Natural killer cell (primary cell): ENCODE results near the gene SBSN. TPM values are rescaled to one million over a fixed set of nuclear protein-coding genes. Genes with fewer than 3 reads are reported as not detected.

Experiments used
- ATAC-seq, 3 donors: fragments of 150-1000 bp in 2 of 3; fragments of 200-7000 bp in 1 of 3; cut with Tn5 transposase; 1 replicate in 1 of 3; 2 replicates in 2 of 3; pipeline ENCODE4 v1.10.0; 2021; ENCODE audit warnings: mild to moderate bottlenecking in 2 of 3, moderate library complexity in 2 of 3
- DNase-seq, 2 donors: peaks; one replicate each; pipeline versions ENCODE4 v3.0.0 to v3.0.0-alpha.2; 2013 to 2021; ENCODE audit warnings: mixed read lengths in 1 of 2
- H3K27ac ChIP-seq: one replicate; pipeline ENCODE4 v1.5.1; 2013; ENCODE audit warnings: mild to moderate bottlenecking, low read length
- H3K27me3 ChIP-seq: one replicate; pipeline ENCODE4 v1.6.1; 2013; ENCODE audit warnings: low read length; ENCODE audit not compliant: control insufficient read depth, insufficient read depth
- H3K36me3 ChIP-seq: one replicate; pipeline ENCODE4 v1.6.1; 2013; ENCODE audit warnings: low read length; ENCODE audit not compliant: control insufficient read depth, insufficient read depth
- H3K4me1 ChIP-seq: one replicate; pipeline ENCODE4 v1.6.1; 2013; ENCODE audit warnings: low read length; ENCODE audit not compliant: control insufficient read depth, insufficient read depth
- H3K4me3 ChIP-seq: one replicate; pipeline ENCODE4 v1.5.1; 2013; ENCODE audit warnings: low read length
- H3K9me3 ChIP-seq: one replicate; pipeline ENCODE4 v1.6.1; 2013; ENCODE audit warnings: low read length; ENCODE audit not compliant: control insufficient read depth, insufficient read depth
- H3K27ac Mint-ChIP-seq, 2 donors: one replicate each; pipeline ENCODE4 v1.8.0; 2022; ENCODE audit warnings: mild to moderate bottlenecking in 2 of 2, mixed read lengths in 2 of 2, moderate library complexity in 1 of 2
- H3K27me3 Mint-ChIP-seq, 2 donors: one replicate each; pipeline ENCODE4 v1.8.0; 2022; ENCODE audit warnings: low read depth in 2 of 2, mixed read lengths in 2 of 2
- H3K36me3 Mint-ChIP-seq: one replicate; pipeline ENCODE4 v1.8.0; 2022; ENCODE audit warnings: mixed read lengths
- H3K4me1 Mint-ChIP-seq, 2 donors: one replicate each; pipeline ENCODE4 v1.8.0; 2022; ENCODE audit warnings: mixed read lengths in 2 of 2
- H3K4me3 Mint-ChIP-seq: one replicate; pipeline ENCODE4 v1.8.0; 2022; ENCODE audit warnings: mild to moderate bottlenecking, moderate library complexity, mixed read lengths
- H3K9me3 Mint-ChIP-seq, 2 donors: one replicate each; pipeline ENCODE4 v1.8.0; 2022; ENCODE audit warnings: mixed read lengths in 2 of 2
- WGBS: methylation state at CpG from one replicate; pipeline ENCODE4 v1.1.7; 2013; ENCODE audit warnings: missing lambda C conversion rate; ENCODE audit not compliant: insufficient coverage; 5-methylcytosine and 5-hydroxymethylcytosine counted together
- intact Hi-C: fragments of 100-400 bp; cut with micrococcal nuclease; formaldehyde crosslinking; loops from one replicate; pipeline ENCODE4 v1.14.2; 2022
- total RNA-seq, 4 donors: library from RNA; stranded (reverse); fragments of 120-200 nt in 1 of 4; gene quantifications; one replicate each; pipeline versions ENCODE4 v1.2.3 to v1.2.4, GENCODE V29; 2013 to 2022
- TF ChIP-seq, protein P1 (sequence below): fragments of 200-600 bp; IDR thresholded peaks from one replicate; pipeline ENCODE4 v1.8.0; 2022; ENCODE audit warnings: antibody characterized with exemption

SBSN gene
- total RNA-seq, 3 donors from 2014 or later (not counting 1 experiment from before 2014, with no cell fraction given): not detected

DNA sequence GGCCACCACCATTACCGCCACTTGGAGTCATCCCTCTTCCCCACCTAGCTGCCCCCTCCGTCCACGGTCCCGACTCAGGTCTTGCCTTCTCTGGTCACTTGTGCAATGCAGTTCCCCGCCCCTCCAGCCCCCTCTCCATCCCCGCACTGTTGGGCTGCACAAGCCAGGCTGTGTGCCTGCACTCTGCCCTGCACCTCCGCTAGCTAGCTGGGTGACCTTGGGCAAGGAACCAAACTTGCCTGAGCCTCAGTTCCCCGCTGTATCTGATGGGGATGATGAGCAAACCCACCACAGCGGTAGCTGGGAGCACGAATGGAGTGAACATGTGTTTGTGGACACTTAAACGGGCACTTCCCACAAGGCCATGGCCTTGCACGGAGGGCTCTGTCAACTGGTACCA is 11.7 kb upstream of the SBSN start:
- no peak overlapping the region for H3K4me3 ChIP-seq
- no peaks in the 10 kb centered on the region for H3K9me3 ChIP-seq
- intact Hi-C loops: no loop called here
- H3K4me1 ChIP-seq: peaks cover 24% of the 10 kb centered on the region
- no peak for ATAC-seq
- DNase-seq: no peak
- Mint-ChIP-seq H3K4me3 (no peak overlapping the region), H3K27me3 (peaks cover 0 to 1% of the 10 kb centered on the region in 2 donors), H3K36me3 (no peaks in the 10 kb centered on the region), H3K9me3 (no peaks in the 10 kb centered on the region), H3K27ac (no peak overlapping the region), H3K4me1 (peaks cover 13 to 33% of the 10 kb centered on the region in 2 donors)
- H3K36me3 ChIP-seq: no peaks in the 10 kb centered on the region
- H3K27me3 ChIP-seq: no peaks in the 10 kb centered on the region
- no peak overlapping the region for H3K27ac ChIP-seq
- WGBS: 92% methylated on average over 12 of the region's 12 CpGs
- TF ChIP-seq, protein P1, sequence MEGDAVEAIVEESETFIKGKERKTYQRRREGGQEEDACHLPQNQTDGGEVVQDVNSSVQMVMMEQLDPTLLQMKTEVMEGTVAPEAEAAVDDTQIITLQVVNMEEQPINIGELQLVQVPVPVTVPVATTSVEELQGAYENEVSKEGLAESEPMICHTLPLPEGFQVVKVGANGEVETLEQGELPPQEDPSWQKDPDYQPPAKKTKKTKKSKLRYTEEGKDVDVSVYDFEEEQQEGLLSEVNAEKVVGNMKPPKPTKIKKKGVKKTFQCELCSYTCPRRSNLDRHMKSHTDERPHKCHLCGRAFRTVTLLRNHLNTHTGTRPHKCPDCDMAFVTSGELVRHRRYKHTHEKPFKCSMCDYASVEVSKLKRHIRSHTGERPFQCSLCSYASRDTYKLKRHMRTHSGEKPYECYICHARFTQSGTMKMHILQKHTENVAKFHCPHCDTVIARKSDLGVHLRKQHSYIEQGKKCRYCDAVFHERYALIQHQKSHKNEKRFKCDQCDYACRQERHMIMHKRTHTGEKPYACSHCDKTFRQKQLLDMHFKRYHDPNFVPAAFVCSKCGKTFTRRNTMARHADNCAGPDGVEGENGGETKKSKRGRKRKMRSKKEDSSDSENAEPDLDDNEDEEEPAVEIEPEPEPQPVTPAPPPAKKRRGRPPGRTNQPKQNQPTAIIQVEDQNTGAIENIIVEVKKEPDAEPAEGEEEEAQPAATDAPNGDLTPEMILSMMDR: no peak

DNA sequence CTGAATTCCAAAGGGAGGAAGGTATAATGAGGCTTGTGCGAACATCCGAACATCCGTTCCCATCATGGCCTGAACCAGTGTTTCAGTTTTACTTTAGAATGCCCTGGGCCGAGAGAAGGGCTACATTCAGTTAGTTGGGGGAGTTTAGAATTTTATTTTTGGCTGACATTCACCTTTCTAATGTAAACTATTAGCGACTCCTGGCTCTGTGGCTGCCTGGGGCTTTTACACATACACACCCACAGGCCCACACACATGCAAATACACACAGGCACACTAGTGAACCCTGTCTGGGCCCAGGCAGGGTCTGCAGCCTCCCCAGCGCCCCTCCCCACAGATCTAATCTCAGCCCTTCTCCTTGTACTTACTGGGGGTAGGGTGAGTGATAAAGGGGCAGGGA is 11.2 kb upstream of the SBSN start:
- no peaks in the 10 kb centered on the region for H3K36me3 Mint-ChIP-seq
- no peaks in the 10 kb centered on the region for H3K36me3 ChIP-seq
- intact Hi-C loops: no loop called here
- peaks cover 24% of the 10 kb centered on the region for H3K4me1 ChIP-seq
- no peaks in the 10 kb centered on the region for H3K9me3 ChIP-seq
- H3K9me3 Mint-ChIP-seq: no peaks in the 10 kb centered on the region
- H3K27ac Mint-ChIP-seq: no peak overlapping the region
- DNase-seq: no peak
- peaks cover 7 to 30% of the 10 kb centered on the region in 2 donors for H3K4me1 Mint-ChIP-seq
- no peak overlapping the region for H3K27ac ChIP-seq
- 67% methylated on average over 4 of the region's 6 CpGs for WGBS
- H3K27me3 ChIP-seq: no peaks in the 10 kb centered on the region
- TF ChIP-seq, protein P1: no peak
- ATAC-seq: no peak
- H3K4me3 ChIP-seq: no peak overlapping the region
- H3K27me3 Mint-ChIP-seq: peaks cover 0 to 2% of the 10 kb centered on the region in 2 donors
- H3K4me3 Mint-ChIP-seq: no peak overlapping the region

DNA sequence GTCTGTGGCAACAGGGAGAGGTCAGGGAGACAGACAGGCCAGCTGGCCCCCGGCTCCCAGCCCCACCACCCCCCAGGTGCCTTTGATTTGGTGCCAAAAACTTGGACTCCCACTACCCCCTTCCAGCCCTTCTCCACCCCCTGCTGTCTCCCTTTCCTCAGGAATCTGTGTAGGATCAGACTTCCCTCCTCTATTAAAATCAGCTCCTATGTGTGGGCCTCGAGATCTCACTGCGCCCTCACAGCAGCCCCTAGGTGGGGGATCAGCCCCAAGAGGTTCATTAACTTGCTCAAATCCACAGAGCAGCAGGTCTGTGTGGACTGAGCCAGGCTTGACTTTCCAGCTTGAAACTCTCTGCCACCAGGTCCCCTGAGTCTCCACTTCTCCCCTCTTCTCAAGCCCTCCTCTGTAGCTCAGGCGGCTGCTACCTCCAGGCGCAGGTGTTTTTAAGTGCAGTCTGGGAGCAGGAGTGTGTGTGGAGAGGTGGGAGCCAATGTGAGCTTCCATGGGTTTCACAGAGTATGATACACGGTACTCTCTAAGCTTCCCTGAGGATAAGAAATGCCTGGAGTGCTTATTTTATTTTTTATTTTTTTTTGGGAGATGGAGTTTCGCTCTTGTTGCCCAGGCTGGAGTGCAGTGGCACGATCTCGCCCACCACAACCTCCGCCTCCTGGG is 6.8 kb upstream of the SBSN start:
- H3K27me3 ChIP-seq: no peaks in the 10 kb centered on the region
- TF ChIP-seq, protein P1: no peak
- intact Hi-C loops: no loop called here
- no peaks in the 10 kb centered on the region for H3K9me3 ChIP-seq
- Mint-ChIP-seq H3K36me3 (no peaks in the 10 kb centered on the region), H3K27me3 (peaks cover 8 to 19% of the 10 kb centered on the region in 2 donors), H3K4me1 (peaks cover 13 to 32% of the 10 kb centered on the region in 2 donors), H3K27ac (peak overlapping the region in 1 of 2 donors; percentile 87), H3K4me3 (no peak overlapping the region), H3K9me3 (no peaks in the 10 kb centered on the region)
- H3K36me3 ChIP-seq: no peaks in the 10 kb centered on the region
- peaks cover 38% of the 10 kb centered on the region for H3K4me1 ChIP-seq
- H3K27ac ChIP-seq: no peak overlapping the region
- DNase-seq (no peak), ATAC-seq (no peak)
- WGBS: 88% methylated on average over 10 of the region's 10 CpGs
- H3K4me3 ChIP-seq: no peak overlapping the region
